DMS 273 (cell line): ENCODE data around the gene P2RX4.
"Not testable (repeated sequence)": the region's sequence is repeated elsewhere in the genome, so short reads cannot be mapped to it uniquely, and the experiment has no call there.

Experiments used
- DNase-seq: peaks from one replicate; lab custom pipeline; 2025; ENCODE audit not compliant: unreplicated experiment; lab: John Stamatoyannopoulos, UW

P2RX4 gene

GRCh38 chr12:121264951-121265515 is 55.1 kb downstream of the P2RX4 start:
- no peak for DNase-seq

DNA sequence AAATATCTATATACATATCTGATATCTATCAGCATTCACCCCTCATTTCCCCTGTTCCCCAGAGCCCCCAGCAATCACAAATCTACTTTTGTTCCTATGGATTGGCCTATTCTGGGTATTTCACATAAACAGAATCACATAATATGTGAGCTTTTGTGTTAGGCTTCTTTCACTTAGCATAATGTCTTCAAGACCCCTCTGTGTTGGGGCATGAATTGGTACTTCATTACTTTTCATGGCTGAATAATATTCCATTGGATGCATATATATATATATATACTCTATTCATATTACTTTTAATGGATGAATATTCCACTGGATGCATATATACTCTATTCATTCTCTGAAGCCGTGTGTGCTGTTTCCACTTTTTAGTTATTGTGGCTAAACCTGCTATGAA is 57.9 kb downstream of the P2RX4 start:
- DNase-seq = no peak

DNA sequence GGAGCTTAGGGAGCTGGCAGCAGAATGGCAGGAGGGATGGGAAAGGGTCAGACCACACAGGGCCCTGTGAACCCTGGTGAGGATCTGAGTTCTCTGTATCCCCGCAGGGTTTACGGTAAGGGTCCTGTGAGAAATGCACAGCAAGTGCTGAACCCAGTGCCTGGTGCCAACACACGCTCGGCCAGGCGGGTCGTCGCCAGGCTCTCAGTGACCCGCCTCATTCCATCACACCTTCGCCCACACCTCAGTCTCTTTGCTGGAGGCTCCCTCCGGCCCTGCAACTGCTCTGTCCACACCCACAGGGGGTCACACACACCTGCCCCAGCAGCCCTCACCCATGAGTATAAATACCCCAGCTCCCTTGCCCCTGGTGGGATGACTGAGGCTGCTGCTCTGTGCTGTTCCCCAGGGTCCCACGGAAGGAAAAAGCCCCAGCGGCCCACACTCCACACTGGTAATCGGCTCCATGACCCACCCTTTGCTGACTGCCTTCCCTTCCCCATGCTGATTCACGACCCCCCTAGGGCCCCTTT is 63.5 kb downstream of the P2RX4 start:
- DNase-seq = no peak

DNA sequence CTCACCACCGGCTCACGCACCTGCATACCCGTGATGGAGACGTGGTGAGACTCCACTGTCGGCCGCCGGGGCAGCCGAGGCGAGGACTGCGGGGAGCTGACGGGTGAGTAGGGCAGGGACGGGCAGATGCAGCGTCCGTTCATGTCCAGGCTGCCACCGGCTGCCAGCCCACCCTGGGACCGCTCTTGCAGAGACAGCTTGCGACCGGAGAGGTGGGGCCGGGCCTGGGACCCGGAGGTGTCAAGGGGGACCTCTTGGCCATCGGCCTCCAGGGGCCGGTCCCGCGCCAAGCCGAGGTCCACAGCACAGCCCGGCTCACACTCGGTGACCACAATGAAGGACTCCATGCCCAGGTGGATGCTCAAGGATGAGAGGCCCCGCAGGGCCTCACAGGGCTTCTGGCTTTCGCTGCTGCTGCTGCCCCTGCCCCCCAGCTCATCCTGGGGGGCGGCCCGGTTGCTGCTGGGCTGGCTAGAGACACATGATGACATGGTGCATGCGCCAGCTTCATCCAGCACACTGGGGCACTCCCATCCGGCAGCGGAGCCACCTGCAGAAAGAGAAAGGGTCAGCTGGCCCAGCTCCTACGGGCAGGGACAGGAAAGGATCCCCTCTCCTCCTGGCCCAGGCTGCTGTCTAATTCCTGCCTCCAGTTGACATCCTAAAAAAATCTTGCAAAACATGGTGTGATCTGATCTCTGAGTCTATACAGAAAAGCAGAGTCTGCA is 64.3 kb downstream of the P2RX4 start:
- no peak for DNase-seq

DNA sequence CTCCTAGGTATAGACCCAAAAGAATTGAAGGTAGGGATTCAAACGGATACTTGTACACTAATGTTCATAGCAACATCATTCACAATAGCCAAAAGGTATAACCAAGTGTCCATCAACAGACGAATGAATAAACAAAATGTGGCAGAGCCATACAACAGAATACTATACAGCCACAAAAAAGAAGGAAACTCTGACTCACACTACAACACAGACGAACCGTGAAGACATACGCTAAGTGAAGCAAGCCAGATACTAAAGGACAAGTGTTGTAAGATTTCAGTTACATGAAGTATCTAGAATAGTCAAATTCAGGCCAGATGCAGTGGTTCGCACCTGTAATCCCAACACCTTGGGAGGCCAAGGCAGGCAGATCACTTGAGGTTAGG is 67.4 kb downstream of the P2RX4 start:
- DNase-seq = no peak

GRCh38 chr12:121278169-121279070 is 68.5 kb downstream of the P2RX4 start:
- no peak for DNase-seq

GRCh38 chr12:121279071-121279375 is 69.1 kb downstream of the P2RX4 start:
- no peak for DNase-seq

DNA sequence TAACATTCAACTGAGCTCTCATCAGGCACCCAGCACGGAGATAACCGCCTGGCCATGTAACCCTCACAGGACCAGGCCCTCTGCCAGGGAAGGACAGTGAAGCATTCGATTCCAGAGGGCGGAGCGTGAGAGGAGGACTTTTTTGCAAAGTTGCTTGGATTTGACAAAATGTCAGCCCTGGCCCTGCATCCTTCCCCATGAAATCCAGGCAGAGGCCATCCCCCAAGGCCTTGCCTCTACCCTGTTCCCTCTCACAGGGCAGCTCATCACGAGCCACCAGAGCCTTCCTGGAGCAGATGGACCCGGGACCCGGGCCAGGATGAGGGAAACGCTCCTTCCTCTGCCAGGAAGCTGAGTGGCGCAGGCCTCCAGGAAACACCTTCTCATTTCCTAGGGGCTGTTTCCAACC is 69.6 kb downstream of the P2RX4 start:
- peak; percentile 10 for DNase-seq

GRCh38 chr12:121280531-121280930 is 70.6 kb downstream of the P2RX4 start:
- DNase-seq = not testable (repeated sequence)

DNA sequence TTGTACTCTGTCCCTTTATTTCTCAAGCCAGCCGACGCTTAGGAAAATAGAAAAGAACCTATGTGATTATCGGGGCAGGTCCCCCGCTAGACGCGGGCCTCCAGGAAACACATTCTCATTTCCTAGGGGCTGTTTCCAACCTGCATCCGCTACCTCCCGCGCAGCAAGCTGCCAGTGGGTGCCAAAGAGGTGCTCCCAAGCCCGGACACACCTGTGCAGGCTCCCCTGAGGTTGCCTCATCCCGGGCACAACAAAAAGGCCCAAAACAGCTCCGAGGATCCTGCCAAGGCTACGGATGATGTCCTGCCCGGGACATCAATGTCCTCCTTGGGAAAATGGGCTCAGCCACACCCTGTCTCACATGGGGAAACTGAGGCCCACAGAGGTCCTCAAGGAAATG is 71.2 kb downstream of the P2RX4 start:
- DNase-seq = not testable (repeated sequence)

- DNase-seq = no peak
Measured at GRCh38 chr12:121282072-121282742, 72.3 kb downstream of the P2RX4 start.

DNA sequence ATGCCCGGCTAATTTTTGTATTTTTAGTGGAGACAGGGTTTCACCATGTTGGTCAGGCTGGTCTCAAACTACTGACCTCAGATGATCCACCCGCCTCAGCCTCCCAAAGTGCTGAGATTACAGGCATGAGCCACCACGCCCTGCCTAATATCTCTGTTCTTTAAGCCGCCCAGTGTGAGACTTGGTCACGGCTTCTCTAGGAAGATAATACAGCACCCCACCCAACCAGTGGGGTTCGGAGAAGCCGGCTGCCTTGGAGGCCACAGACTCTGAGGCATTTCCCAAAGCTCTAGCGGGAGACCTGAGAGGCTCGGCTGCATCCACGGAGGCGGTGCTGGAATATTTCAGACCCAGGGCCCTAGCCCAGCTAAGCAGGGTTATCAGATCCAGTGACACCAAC is 73.0 kb downstream of the P2RX4 start:
- not testable (repeated sequence) for DNase-seq

DNA sequence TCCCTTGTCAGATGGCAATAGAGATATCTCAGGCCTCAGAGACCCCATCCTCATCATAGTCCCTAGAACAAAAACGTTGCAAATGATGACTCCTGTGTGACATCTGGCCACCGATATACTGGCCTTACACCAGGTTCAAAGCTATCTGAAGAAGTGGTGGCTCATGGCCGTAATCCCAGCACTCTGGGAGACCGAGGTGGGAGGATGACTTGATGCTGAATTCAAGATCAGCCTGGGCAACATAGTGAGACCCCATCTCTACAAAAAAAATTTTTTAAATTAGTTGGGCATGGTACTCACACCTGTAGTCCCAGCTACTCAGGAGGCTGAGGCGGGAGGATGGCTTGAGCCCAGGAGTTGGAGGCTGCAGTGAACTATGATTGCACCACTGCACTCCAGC is 73.5 kb downstream of the P2RX4 start:
- DNase-seq = no peak
